HG02870 (cell line): ENCODE measurements around the gene RBAK.
"Not testable (repeated sequence)": the region's sequence is repeated elsewhere in the genome, so short reads cannot be mapped to it uniquely, and the experiment has no call there.

ENCODE experiments used
- ATAC-seq: cut with Tn5 transposase; IDR thresholded peaks from one replicate; pipeline ENCODE4 v1.9.1; 2021; ENCODE audit warnings: mild to moderate bottlenecking, moderate library complexity; ENCODE audit not compliant: unreplicated experiment

Gene RBAK

DNA sequence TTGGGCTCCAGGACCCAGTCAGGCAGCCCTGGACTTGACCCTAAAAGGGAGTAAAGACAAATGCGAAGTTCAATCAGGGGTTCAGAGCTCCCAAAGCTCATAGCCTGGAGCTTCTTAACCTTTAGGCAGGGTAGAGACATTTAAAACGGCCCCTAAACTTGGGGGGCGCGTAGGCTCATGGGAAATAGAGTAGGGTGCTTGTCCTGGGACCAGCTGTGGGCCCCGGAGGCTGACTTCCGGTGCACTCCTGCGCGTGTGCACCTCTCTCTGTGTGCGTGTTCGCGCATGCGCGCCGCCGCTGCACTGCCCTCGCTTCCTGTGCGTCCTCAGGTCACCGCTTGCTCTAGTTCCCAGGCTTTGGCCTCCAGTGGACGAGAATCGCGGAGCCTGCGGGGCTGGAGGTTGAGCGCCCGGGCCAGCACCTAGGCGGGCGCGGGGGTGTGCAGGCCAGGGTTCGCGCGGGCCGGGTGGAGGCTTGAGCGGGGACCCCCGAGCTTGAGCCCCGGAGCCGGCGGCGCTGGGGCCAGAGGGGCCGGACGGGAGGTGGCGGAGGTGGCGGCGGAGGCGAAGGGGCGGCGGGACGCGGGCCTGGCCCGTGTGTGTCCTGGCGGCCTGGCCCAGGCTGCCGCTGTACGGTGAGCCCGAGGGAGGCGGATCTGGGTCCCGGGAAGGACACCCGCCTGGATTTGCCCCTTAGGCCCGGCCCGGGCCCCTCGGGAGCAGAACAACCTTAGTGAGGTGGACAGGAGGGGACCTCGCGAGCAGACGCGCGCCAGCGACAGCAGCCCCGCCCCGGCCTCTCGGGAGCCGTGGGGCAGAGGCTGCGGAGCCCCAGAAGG is at the start of gene RBAK:
Gene RBAK, plus strand, starts transcription at position 303 of the 839 bp plus-strand sequence. CDS start 2,217 bp downstream, outside the sequence.
- peak; percentile 98 for ATAC-seq

DNA sequence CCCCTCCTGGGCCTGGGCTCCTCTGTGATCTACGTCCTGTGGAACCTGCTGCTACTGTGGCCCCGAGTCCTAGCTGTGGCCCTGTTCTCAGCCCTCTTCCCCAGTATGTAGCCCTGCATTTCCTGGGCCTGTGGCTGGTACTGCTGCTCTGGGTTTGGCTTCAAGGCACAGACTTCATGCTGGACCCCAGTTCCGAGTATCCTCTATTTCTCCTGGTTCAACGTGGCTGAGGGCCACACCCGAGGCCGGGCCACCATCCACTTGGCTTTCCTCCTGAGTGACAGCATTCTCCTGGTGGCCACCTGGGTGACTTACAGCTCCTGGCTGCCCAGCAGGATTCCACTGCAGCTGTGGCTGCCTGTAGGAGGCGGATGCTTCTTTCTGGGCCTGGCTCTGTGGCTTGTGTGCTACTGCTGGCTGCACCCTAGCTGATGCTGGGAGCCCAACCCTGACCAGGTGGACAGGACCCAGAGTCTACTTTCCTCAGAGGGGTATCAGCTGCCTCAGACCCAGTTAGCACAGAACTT is 48.9 kb upstream of the RBAK start:
- ATAC-seq = no peak

DNA sequence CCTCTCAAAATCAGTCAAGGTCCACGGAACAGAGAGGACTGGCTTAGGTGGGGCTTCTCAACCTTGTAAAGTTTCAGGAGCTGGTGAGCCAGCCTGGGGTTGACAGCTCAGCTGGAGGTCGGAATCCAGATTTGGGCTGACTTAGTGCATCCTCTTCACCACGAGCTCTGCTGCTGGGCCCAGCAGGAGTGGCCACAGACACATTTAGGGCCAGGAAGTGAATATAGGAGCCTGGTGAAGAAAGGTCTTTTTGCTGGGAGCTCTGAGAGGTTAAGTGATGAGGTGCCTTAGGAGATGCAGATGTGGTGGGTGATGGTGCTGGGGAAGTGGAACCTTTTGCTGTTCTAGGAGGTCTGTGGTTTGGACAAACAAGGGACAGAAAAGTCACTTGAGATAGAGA is 47.4 kb upstream of the RBAK start:
- no peak for ATAC-seq

DNA sequence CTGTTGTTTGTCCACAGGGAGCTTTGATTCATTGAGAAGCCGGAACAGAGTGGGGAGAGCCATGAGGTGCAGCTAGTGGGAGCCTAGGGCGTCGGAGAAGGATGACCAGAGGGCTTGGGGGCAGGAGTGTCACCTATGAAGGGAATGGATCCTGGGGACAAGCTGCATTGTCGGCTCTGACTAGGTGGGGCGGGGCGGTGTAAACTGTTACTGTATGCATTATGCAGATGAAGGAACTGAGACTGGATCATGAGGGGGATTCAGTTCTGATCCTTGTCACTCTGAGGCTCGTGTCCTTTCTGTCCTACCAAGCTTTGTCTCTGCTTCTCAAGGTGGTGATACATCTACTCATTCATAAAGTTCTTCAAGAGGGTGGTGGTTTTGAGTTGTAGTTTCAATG is 46.8 kb upstream of the RBAK start:
- ATAC-seq = no peak

GRCh38 chr7:4999369-4999950 is 46.2 kb upstream of the RBAK start:
- ATAC-seq = no peak

DNA sequence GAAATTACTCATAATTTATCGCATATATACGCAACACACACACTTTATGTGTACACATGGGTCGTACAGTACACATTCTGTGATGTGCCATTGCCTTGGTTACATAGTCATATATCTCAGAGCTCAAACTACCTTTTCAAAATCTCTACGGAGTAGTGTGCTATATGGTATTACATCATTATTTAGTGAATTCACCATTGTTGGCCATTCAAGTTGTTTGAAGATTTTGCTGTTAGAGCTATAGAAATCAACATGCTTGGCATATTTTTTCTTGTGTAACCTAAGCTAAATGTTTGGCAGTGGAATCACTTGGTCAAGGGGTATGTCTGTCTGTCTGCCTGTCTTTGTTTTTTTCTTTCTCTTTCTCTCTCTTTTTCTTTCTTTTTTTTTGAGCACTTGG is 44.7 kb upstream of the RBAK start:
- no peak for ATAC-seq

- no peak for ATAC-seq
Observed at GRCh38 chr7:5001911-5002310, 43.7 kb upstream of the RBAK start.

DNA sequence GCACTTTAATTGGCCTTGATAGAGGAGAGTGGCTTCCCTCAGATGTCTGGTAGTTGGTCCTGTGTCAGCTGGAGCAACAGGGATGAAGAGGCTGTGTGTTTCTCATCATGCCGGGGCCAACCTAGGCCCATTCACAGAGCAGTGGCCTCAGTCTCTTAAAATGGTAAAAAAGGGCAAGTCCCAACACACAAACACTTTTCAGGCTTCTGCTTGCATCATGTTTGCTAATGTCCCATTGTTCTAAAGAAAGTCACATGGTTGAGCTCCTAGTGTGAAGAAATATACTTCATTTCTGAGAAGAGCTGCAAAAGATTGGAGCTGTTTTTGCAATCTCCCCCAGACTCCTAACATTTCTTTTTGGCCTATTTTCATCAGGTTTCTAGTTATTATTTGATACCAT is 40.6 kb upstream of the RBAK start:
- no peak for ATAC-seq

DNA sequence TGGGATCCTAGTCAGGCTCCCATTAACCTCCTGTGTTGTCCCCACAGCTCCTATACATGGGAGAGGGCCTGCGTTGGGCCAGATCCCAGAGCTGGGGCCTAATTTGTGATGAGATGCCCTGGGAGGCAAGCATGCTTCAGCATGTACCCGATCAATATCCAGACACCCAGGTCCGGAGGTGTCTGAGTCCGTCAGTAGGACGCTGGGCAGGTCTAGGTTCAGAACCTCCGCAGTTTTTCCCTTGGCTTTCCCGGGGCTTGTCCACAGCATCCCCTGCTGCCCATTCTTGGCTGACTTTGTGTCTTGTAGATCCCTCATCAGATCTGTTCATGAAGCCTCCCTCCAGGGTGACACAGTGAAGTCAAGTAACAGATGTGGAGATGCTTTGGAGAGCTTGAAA is 32.7 kb upstream of the RBAK start:
- no peak for ATAC-seq

GRCh38 chr7:5015936-5016335 is 29.7 kb upstream of the RBAK start:
- not testable (repeated sequence) for ATAC-seq

GRCh38 chr7:5017626-5018025 is 28.0 kb upstream of the RBAK start:
- not testable (repeated sequence) for ATAC-seq

- no peak for ATAC-seq
Observed at GRCh38 chr7:5020098-5020497, 25.6 kb upstream of the RBAK start.

GRCh38 chr7:5020976-5021550 is 24.6 kb upstream of the RBAK start:
- not testable (repeated sequence) for ATAC-seq

GRCh38 chr7:5023626-5024025 is 22.0 kb upstream of the RBAK start:
- not testable (repeated sequence) for ATAC-seq

DNA sequence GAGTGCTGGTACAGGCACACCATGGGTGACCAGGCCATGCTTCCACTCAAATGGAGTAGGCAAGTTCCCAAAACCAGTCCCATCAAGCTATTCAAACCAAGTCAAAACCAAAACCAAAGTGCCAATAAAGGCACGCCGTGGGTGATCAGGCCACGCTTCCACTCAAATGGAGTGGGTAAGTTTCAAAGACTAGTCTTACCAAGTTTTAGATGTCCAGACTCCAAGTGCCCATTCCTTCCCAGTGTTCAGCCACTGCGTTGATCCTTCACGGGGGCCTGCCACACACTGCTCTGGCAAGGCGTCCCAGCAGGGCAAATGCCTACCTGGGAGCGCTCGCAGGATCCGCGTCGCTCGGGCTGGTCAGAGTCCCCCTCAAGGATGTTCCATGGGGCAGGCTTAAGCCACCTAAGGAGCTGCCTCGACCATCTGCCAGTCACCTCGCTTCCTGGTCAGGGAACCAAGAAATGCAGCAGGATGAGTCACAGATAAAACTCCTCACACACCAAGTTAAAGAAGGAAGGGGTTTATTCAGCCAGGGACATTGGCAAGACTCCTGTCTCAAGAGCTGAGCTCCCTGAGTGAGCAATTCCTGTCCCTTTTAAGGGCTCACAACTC is 17.8 kb upstream of the RBAK start:
- ATAC-seq = not testable (repeated sequence)

DNA sequence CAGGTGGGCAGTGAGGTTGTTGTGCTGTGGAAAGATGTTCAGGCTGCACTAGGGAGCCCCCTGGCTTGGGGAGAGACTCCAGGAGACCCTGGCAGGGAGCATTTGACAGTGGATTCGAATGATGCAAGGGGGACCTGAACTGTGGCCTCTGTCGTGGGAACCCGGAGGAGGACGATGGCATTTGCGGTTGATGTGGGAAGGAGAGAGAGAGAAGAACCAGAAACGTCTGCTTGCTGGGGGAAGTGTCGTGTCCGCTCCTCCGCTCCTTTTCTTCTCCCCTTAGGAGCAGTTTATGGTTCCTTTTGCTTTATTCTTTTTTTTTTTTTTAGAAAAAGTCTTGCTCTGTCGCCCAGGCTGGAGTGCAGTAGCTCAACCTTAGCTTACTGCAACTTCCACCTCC is 12.5 kb upstream of the RBAK start:
- not testable (repeated sequence) for ATAC-seq

DNA sequence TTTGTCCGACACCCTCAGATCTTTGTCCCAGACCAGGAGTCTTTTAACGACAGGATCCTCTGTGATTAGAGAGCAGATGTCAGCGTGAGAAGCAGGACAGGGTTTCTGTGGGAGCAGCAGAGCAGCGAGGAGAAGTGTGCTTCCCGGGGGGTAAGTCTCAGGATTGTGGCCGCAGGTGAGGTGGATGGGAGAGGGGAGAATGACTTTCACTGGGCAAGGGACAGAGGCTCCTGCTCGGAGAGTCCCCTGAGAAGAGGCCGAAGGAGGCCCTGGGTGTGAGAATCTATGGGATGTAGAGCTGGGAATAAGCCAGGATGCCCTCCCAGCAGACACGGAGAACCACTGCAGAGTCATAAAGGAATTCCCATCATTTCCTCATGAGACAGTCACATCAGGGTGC is 10.4 kb upstream of the RBAK start:
- ATAC-seq = no peak

GRCh38 chr7:5036446-5036845 is 9.2 kb upstream of the RBAK start:
- no peak for ATAC-seq

DNA sequence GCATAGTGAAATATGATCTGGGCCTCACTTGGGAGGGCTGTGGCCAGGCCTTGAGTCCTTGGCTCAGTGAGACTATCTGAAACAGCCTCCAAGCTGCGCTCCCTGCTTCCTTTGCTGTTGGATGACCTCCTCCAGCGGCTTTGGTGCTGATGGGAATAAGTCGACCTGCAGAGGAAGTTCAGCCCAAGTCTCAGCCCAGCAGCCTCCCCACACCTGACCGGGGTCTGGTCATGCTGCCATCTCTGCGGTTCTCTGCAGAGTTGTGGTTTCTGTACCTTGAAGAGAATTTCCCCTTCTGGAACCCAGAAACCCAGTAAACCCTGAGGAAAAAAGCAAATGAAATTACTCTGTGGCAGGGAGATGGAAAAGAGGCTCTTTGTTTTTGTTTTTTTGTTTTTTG is 4.6 kb upstream of the RBAK start:
- no peak for ATAC-seq

- no peak for ATAC-seq
Observed at GRCh38 chr7:5043661-5044060, 2.0 kb upstream of the RBAK start.

GRCh38 chr7:5046397-5046732 is 705 bp downstream of the RBAK start:
- not testable (repeated sequence) for ATAC-seq

DNA sequence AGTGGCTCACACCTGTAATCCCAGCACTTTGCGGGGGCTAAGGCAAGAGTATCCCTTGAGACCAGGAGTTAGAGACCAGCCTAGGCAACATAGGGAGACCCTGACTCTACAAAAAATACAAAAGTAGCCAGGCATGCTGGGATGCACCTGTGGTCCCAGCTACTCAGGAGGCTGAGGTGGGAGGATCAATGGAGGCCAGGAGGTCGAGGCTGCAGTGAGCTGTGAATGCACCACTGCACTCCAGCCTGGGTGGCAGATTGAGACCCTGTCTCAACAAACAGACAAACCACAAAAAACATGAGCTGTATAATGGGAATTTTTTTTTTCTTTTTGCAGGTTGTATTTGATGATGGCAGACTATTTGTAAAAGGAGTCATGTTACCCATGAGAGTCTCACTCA is 1.5 kb downstream of the RBAK start:
- not testable (repeated sequence) for ATAC-seq
